Astrocyte of the spinal cord (primary cell): Measurements from ENCODE around the gene EGFL8.

Experiments used
- DNase-seq: peaks from one replicate; pipeline ENCODE4 v3.0.0; 2011; ENCODE audit warnings: low read depth, low spot score
- H3K4me3 ChIP-seq: 2 replicates; pipeline ENCODE4 v1.5.1; 2011; ENCODE audit warnings: low read depth, mild to moderate bottlenecking, low read length, moderate library complexity
- in situ Hi-C: cut with HindIII; loops from 2 replicates; pipeline ENCODE4 v1.10.0; 2017; ENCODE audit warnings: low sequenced_read_pairs
- TF ChIP-seq, protein P1 (sequence below): IDR thresholded peaks from 2 replicates; pipeline ENCODE4 v1.5.1; 2012; ENCODE audit warnings: low read depth, mild to moderate bottlenecking, low read length, inconsistent platforms

EGFL8 gene

DNA sequence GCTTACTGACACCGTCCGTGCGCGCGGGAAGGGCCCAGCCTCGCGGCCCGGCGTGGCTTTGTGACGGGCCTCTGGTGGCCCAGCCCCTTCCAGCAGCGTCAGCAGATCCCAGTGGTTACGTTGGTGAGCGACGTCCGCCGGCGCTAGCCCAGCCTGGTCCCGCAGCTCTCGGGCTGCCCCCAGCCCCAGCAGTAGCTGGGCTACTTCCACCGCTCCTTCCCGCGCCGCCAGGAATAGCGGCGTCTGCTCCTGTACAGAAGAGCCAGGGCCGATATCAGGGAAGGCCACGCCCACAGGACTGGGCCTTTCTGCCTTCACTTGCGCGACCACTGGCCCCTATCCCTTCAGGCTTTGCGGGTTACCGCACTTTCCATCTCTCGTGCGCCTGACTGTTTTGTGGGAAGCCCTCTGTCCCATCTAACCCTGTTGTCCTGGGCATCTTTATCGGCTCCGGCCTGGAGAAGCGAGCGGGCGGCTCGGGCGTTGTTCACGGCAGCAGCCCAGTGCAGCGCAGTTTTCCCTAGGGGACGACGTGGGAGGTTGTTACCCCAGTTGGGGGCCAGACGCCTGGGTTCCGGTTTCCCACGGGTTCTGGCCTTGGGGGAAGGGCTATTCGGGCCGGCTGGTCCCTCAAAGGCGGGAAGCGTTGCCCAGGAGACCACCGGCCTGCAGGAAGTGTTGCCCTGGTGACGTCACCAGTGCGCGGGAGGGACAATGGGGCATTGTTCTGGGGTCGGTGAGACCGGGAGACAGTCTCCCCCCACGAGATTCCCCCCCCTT, 31.7 kb downstream of the EGFL8 start:
- DNase-seq, result peak; percentile 90
- H3K4me3 ChIP-seq, result peak overlapping the region; percentile 67
- in situ Hi-C loops, result no loop called here
- TF ChIP-seq, protein P1, sequence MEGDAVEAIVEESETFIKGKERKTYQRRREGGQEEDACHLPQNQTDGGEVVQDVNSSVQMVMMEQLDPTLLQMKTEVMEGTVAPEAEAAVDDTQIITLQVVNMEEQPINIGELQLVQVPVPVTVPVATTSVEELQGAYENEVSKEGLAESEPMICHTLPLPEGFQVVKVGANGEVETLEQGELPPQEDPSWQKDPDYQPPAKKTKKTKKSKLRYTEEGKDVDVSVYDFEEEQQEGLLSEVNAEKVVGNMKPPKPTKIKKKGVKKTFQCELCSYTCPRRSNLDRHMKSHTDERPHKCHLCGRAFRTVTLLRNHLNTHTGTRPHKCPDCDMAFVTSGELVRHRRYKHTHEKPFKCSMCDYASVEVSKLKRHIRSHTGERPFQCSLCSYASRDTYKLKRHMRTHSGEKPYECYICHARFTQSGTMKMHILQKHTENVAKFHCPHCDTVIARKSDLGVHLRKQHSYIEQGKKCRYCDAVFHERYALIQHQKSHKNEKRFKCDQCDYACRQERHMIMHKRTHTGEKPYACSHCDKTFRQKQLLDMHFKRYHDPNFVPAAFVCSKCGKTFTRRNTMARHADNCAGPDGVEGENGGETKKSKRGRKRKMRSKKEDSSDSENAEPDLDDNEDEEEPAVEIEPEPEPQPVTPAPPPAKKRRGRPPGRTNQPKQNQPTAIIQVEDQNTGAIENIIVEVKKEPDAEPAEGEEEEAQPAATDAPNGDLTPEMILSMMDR, result no peak

DNA sequence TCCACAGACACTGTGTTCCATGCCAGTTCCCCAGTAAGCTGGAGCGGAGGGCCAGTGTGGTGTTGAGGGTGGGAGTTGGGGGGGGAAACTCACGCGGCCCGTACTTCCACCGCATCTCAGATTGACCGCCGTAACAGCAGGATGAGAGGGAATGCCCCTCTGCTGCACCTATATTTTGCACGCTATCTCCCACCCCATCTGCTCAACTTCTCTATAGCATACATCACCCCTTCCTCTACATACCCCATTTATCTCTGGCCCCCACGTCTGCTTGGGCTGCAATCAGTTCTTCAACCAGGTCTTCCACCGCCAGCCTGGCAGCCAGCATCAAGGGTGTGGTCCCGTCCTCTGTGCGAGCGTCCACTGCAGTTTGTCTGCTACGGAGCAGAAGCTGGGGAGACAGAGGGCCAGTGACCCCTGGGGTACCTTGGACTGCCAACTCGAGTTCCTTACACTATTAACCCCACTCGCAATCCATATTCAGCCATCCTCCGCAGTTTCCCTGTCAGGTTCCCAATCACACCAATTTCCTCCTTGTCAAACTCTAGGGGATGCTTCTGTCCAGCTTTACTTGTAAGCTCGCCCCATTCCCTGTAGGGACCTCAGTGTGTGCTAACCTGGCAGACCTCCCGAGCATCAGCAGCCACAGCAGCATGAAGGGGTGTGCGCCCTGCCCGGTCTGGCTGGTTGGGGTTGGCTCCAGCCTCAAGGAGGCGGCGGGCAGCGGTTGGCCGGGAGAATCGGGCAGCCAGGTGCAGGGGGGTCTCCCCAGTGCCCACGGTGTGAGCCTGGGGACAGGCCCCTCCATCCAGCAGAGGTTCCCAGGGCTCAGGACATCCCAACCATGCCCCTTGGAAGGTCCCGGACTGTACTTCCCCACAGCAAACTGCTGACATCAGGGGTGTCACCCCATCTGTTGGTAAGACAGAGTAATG, 32.6 kb downstream of the EGFL8 start:
- in situ Hi-C loops, result no loop called here
- H3K4me3 ChIP-seq, result peak overlapping the region; percentile 67
- DNase-seq, result peak; percentile 4
- TF ChIP-seq, protein P1, result no peak

DNA sequence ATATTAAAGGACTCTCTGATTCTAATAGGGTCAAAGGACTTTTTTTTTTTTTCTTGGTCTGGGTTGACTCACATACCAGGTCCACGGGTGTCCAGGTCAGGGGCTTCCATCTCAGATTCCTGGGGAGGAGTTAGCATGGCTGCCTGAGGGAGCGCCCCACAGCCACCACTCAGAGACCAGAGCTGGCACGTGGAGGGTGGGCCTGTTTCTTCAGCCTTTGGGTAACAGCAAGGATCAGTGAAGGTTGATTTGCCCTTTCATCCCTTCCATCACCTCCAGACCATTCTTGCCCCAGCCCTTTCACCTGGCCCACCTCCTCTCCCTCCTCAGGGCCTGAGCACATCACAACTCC, 33.9 kb downstream of the EGFL8 start:
- no peak overlapping the region for H3K4me3 ChIP-seq
- TF ChIP-seq, protein P1, result no peak
- DNase-seq, result no peak
- in situ Hi-C loops, result no loop called here

DNA sequence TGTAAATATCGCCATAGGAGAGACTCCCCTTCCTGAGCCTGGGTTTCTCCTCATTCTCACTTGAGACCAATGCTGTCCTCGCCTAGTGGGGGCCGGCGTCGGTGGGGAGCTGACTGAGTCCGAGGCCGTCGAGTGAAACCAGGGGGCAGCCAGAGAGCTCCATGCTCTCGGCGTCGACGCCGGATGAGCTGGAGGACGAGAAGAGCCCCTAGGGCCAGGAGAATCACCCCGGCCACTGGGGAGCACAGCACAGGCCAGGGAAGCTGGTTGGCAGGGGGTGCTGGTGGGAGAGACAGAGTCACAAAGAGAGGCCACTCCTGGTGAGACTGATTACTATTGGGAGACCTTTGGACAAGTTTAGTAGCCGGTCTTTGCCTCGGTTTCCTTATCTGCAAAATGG, 34.5 kb downstream of the EGFL8 start:
- TF ChIP-seq, protein P1, result no peak
- in situ Hi-C loops, result no loop called here
- no peak for DNase-seq
- no peak overlapping the region for H3K4me3 ChIP-seq

DNA sequence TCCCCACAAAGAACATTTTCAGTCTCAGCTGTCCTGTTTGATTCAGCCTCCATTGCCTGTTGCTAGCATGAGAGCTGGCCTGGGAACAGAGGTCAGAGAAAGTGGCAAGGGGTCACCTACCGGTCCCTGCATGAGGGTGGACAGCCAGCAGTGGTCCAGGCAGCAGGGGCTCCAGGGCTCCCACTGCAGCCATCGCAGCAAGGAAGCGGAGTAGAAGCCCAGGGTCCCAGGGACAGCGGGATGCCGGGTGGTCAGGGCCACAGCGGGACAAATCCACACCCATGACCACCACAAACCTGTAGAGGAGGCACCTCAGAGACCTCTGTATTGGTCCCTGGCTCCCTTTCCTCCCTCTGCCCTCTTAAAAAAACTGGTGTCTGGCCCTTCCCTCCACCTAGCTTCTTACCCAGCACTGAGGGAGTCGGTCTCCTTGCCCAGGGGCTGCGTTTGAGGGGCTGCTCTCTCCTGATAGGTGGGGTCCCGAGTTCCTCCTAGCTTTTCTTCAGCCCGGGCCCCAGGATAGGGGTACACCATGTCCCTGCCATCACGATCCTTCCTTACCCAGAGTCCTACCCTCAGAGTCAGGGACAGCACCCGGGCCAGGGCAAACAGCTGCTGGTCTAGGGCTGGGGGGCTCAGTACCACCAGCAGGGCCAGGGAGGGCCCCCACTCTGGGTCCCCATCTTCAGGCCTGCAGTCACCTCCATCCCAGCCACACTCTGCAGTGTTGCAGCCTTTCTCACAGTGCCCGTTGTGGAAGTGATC, 36.5 kb downstream of the EGFL8 start:
- in situ Hi-C loops, result no loop called here
- TF ChIP-seq, protein P1, result no peak
- DNase-seq, result no peak
- no peak overlapping the region for H3K4me3 ChIP-seq

DNA sequence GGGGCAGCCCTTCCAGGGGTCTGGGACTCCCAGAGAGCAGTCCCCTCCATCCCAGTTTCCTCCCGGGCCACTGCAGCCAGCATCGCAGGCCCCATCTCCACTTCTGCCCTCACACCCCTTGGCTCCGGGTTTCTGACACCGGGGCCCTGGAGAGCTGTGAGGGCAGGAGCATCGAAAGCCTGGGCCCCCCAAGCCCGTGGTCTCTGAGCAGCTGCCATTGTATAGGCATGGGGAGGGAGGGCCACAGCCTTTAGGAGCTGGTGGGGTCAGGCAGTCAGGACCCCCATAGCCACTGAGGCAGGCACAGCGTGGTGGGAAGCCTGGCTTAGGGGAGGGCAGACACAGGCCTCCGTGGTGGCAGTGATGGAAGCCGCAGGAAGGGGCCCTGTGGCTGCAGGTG, 37.8 kb downstream of the EGFL8 start:
- DNase-seq, result no peak
- in situ Hi-C loops, result no loop called here
- H3K4me3 ChIP-seq, result no peak overlapping the region
- TF ChIP-seq, protein P1, result no peak
